WTC11 (cell line): ENCODE data around the gene PHC2. TPM values are rescaled to one million over a fixed set of nuclear protein-coding genes. Genes with fewer than 3 reads are reported as not detected.
A peak's percentile ranks its signal among the peaks of the same experiment; 100 is the strongest.

Experiments
- ATAC-seq: fragments of 200-7000 bp; cut with Tn5 transposase; 2 replicates; pipeline ENCODE4 v1.10.0; 2021; ENCODE audit warnings: mild to moderate bottlenecking, moderate library complexity
- CTCF ChIA-PET: fragments of 300-600 bp; sonication (Branson Sonifier 250); formaldehyde crosslinking; loops from one replicate; lab custom pipeline; 2021; ENCODE audit warnings: antibody characterized with exemption; lab: Charles Lee
- POLR2A ChIA-PET: fragments of 350-600 bp; sonication (Branson Sonifier 250); formaldehyde crosslinking; loops from one replicate; lab custom pipeline; 2021; ENCODE audit warnings: antibody characterized with exemption; lab: Charles Lee
- DNase-seq: peaks from one replicate; pipeline ENCODE4 v3.0.0; 2021; ENCODE audit warnings: low spot score
- H3K27ac Mint-ChIP-seq: 2 replicates; pipeline ENCODE4 v1.8.0; 2021; ENCODE audit warnings: mixed read lengths
- H3K27me3 Mint-ChIP-seq: 2 replicates; pipeline ENCODE4 v1.8.0; 2021; ENCODE audit warnings: low read depth, mild to moderate bottlenecking, moderate library complexity, mixed read lengths
- H3K36me3 Mint-ChIP-seq: 2 replicates; pipeline ENCODE4 v1.8.0; 2021; ENCODE audit warnings: mixed read lengths
- H3K4me1 Mint-ChIP-seq: 2 replicates; pipeline ENCODE4 v1.8.0; 2022; ENCODE audit warnings: mixed read lengths
- H3K4me3 Mint-ChIP-seq: 2 replicates; pipeline ENCODE4 v1.8.0; 2021; ENCODE audit warnings: mild to moderate bottlenecking, moderate library complexity, mixed read lengths
- H3K9me3 Mint-ChIP-seq: 2 replicates; pipeline ENCODE4 v1.8.0; 2021; ENCODE audit warnings: mixed read lengths
- ATF6 ChIP-seq: sonication (generic); formaldehyde crosslinking; IDR thresholded peaks from 2 replicates; pipeline ENCODE4 v1.8.1; 2023; ENCODE audit warnings: mild to moderate bottlenecking, missing genetic modification reagents
- FOXP4 ChIP-seq: sonication (generic); formaldehyde crosslinking; IDR thresholded peaks from 2 replicates; pipeline ENCODE4 v1.8.0; 2022; ENCODE audit warnings: mild to moderate bottlenecking, missing genetic modification reagents
- HMGA2 ChIP-seq: fragments of 250-450 bp; sonication (Bioruptor Pico); IDR thresholded peaks from 2 replicates; pipeline ENCODE4 v1.4.0; 2021; ENCODE audit warnings: mild to moderate bottlenecking, moderate library complexity
- NR1H2 ChIP-seq: sonication (generic); formaldehyde crosslinking; IDR thresholded peaks from 2 replicates; pipeline ENCODE4 v1.9.0; 2021; ENCODE audit warnings: mild to moderate bottlenecking, moderate library complexity, missing genetic modification reagents
- PRDM15 ChIP-seq: sonication (generic); formaldehyde crosslinking; IDR thresholded peaks from 2 replicates; pipeline ENCODE4 v1.8.0; 2022; ENCODE audit warnings: missing genetic modification reagents
- STAT6 ChIP-seq: sonication (generic); formaldehyde crosslinking; conservative IDR thresholded peaks from 2 replicates; pipeline ENCODE4 v1.8.1; 2023; ENCODE audit warnings: mild to moderate bottlenecking, low read depth, missing genetic modification reagents, moderate library complexity
- TP53 ChIP-seq: sonication (generic); formaldehyde crosslinking; IDR thresholded peaks from 2 replicates; pipeline ENCODE4 v1.8.1; 2023; ENCODE audit warnings: mild to moderate bottlenecking, missing genetic modification reagents
- ZNF423 ChIP-seq: fragments of 250-450 bp; sonication (Bioruptor Pico); IDR thresholded peaks from 2 replicates; pipeline ENCODE4 v2.1.2; 2022; ENCODE audit warnings: mild to moderate bottlenecking, moderate library complexity
- total RNA-seq: library from RNA; stranded (reverse); gene quantifications from 3 replicates; pipeline ENCODE4 v1.2.3, GENCODE V29; 2021
- TF ChIP-seq, protein P1 (sequence below): sonication (generic); formaldehyde crosslinking; IDR thresholded peaks from 2 replicates; pipeline ENCODE4 v1.8.1; 2022; ENCODE audit warnings: mild to moderate bottlenecking, missing genetic modification reagents, moderate library complexity, borderline replicate concordance
- TF ChIP-seq, protein P2 (sequence below): sonication (generic); formaldehyde crosslinking; IDR thresholded peaks from 2 replicates; pipeline ENCODE4 v1.8.1; 2022; ENCODE audit warnings: mild to moderate bottlenecking, moderate library complexity, missing genetic modification reagents

PHC2 gene
- total RNA-seq, 1 experiment from 2014 or later = 7.0 TPM

GRCh38 chr1:33300673-33301072 is 130.2 kb downstream of the PHC2 start:
- H3K27me3 Mint-ChIP-seq = peaks cover 16% of the 10 kb centered on the region
- no peak for DNase-seq
- no peak overlapping the region for H3K27ac Mint-ChIP-seq
- H3K36me3 Mint-ChIP-seq = peaks cover 17% of the 10 kb centered on the region
- TF ChIP-seq, protein P1, sequence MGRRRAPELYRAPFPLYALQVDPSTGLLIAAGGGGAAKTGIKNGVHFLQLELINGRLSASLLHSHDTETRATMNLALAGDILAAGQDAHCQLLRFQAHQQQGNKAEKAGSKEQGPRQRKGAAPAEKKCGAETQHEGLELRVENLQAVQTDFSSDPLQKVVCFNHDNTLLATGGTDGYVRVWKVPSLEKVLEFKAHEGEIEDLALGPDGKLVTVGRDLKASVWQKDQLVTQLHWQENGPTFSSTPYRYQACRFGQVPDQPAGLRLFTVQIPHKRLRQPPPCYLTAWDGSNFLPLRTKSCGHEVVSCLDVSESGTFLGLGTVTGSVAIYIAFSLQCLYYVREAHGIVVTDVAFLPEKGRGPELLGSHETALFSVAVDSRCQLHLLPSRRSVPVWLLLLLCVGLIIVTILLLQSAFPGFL (CRISPR knock-in tag) = no peak
- TF ChIP-seq HMGA2 (CRISPR knock-in tag) = no peak
- no peak for TF ChIP-seq NR1H2 (CRISPR knock-in tag)
- TF ChIP-seq TP53 = no peak
- TF ChIP-seq FOXP4 = no peak
- TF ChIP-seq, protein P2, sequence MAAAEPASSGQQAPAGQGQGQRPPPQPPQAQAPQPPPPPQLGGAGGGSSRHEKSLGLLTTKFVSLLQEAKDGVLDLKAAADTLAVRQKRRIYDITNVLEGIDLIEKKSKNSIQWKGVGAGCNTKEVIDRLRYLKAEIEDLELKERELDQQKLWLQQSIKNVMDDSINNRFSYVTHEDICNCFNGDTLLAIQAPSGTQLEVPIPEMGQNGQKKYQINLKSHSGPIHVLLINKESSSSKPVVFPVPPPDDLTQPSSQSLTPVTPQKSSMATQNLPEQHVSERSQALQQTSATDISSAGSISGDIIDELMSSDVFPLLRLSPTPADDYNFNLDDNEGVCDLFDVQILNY (CRISPR knock-in tag) = no peak
- TF ChIP-seq STAT6 (CRISPR knock-in tag) = no peak
- CTCF ChIA-PET = no interaction called here
- POLR2A ChIA-PET = no interaction called here
- no peak for ATAC-seq
- H3K4me1 Mint-ChIP-seq = peaks cover 9% of the 10 kb centered on the region
- H3K9me3 Mint-ChIP-seq = peaks cover 10% of the 10 kb centered on the region; the same call in 1 of the 2 replicates
- H3K4me3 Mint-ChIP-seq = no peak overlapping the region

DNA sequence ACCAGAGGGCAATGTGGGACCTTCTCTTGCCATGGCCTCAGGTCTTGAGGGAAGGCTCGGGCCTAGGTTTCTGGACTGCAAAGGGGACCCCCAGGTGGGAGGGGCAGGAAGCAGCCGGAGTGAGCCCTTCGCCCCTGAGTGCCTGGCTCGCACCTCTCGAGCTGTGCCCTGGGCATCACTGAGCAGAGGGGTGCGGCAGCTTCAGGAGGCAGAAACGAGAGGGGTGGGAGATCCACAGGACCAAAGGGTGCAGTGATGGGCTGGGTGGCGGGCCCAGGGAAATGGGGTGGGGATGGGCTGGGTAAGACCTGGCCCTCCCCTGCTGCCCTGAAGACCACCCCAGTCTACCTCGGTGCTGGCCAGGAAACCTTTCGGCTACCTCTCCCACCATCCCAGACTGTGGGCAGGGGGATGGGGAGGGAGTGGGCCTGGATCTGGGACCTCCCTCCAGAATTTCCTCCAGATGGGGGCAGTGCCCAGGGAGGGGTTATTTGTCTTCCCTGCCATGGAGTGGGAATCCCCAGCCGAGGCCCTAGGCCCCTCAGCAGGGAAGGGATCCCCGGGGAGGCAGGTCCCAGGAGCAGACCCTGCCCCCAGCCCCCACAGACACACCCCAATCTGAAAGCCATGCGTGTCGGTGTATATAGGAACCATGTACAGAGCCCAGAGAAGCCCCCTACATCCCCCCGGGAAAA is 131.3 kb downstream of the PHC2 start:
- POLR2A ChIA-PET = no interaction called here
- Mint-ChIP-seq H3K27me3 (peaks cover 5% of the 10 kb centered on the region), H3K9me3 (peaks cover 10% of the 10 kb centered on the region; the same call in 1 of the 2 replicates), H3K36me3 (peaks cover 19% of the 10 kb centered on the region), H3K27ac (no peak overlapping the region), H3K4me1 (peaks cover 14% of the 10 kb centered on the region), H3K4me3 (no peak overlapping the region)
- no peak for DNase-seq
- CTCF ChIA-PET = interaction anchor here (0.6 to 2.6 kb wide), 8 partner anchors 23 to 162 kb away, joined by 3 to 15 read pairs (median 3); partner anchors contain the start of gene TRIM62
- TF ChIP-seq ATF6 (no peak), ZNF423 (CRISPR knock-in tag) (0 out of 2 replicates have a peak, but pooled peaks have one; percentile 21), PRDM15 (CRISPR knock-in tag) (no peak)
- no peak for ATAC-seq
